Ishikawa (cell line): ENCODE measurements around the gene TXK.

Experiments
- CEBPB ChIP-seq: IDR thresholded peaks from 2 replicates; pipeline ENCODE4 v1.6.1; 2012
- CREB1 ChIP-seq: IDR thresholded peaks from 2 replicates; pipeline ENCODE4 v1.6.1; 2012; ENCODE audit warnings: low read depth
- EGR1 ChIP-seq: IDR thresholded peaks from 2 replicates; pipeline ENCODE4 v1.6.1; 2012
- EP300 ChIP-seq: IDR thresholded peaks from 2 replicates; pipeline ENCODE4 v1.6.1; 2012; ENCODE audit warnings: borderline replicate concordance
- FOXM1 ChIP-seq: IDR thresholded peaks from 2 replicates; pipeline ENCODE4 v1.6.1; 2012; ENCODE audit warnings: low read depth, borderline replicate concordance
- NFIC ChIP-seq: IDR thresholded peaks from 2 replicates; pipeline ENCODE4 v1.6.1; 2012
- RAD21 ChIP-seq: IDR thresholded peaks from 2 replicates; pipeline ENCODE4 v1.6.1; 2012; ENCODE audit warnings: low read depth
- TAF1 ChIP-seq: IDR thresholded peaks from 2 replicates; pipeline ENCODE4 v1.6.1; 2012; ENCODE audit warnings: low read depth, mild to moderate bottlenecking
- TCF12 ChIP-seq: IDR thresholded peaks from 2 replicates; pipeline ENCODE4 v1.6.1; 2012; ENCODE audit warnings: low read depth
- TEAD4 ChIP-seq: IDR thresholded peaks from 2 replicates; pipeline ENCODE4 v1.6.1; 2012
- YY1 ChIP-seq: IDR thresholded peaks from 2 replicates; pipeline ENCODE4 v1.6.1; 2012; ENCODE audit warnings: low read depth
- ZBTB7A ChIP-seq: IDR thresholded peaks from 2 replicates; pipeline ENCODE4 v1.6.1; 2012; ENCODE audit warnings: low read depth
- TF ChIP-seq, protein P1 (sequence below): IDR thresholded peaks from 2 replicates; pipeline ENCODE4 v1.6.1; 2012
- TF ChIP-seq, protein P2 (sequence below): IDR thresholded peaks from 2 replicates; pipeline ENCODE4 v1.6.1; 2012; ENCODE audit warnings: low read depth, mild to moderate bottlenecking
- TF ChIP-seq, protein P3 (sequence below): IDR thresholded peaks from 2 replicates; pipeline ENCODE4 v1.6.1; 2012

Gene TXK

DNA sequence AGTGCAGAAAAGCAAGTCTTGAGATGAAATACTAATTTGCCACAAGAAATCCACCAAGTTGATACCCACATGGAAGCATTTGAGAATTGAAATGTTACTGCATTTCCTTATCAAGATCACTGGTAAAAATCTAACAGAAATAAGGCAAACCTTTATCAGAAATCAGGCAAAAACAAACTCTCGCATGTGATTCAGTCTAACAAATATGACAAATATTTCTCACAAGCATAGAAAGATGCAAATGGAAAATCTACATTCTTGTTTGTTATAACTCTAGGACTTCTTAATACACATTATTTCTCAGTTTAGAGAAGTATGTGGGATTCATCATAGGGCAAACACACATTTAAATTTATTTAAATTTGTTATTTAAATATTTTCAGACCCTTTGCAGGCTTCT, 52.9 kb downstream of the TXK start:
- TF ChIP-seq EP300 (no peak), RAD21 (no peak), CREB1 (no peak)

DNA sequence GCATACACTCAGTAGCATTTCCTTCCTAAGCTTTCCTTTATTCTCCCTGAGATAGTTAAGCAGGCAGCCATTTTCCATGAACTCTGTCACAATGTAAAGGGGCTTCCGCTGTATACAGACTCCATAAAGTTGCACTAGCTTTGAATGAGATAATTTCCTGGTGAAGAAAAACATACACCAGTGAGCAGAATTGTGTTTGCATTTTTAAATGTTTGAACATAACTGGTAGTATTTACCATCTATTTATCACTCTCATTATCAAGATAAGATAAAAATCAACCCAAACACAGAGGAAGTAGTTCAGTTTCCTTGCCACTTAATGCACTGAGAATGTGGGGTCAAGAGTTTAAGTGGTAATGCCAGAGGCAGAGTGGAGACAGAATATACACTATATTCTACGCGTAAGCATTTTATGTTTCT, 54.1 kb downstream of the TXK start:
- TF ChIP-seq YY1 = no peak
- TF ChIP-seq, protein P1, sequence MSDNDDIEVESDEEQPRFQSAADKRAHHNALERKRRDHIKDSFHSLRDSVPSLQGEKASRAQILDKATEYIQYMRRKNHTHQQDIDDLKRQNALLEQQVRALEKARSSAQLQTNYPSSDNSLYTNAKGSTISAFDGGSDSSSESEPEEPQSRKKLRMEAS = no peak
- no peak for TF ChIP-seq TEAD4
- no peak for TF ChIP-seq RAD21
- no peak for TF ChIP-seq CREB1
- TF ChIP-seq TCF12 = no peak
- TF ChIP-seq, protein P2, sequence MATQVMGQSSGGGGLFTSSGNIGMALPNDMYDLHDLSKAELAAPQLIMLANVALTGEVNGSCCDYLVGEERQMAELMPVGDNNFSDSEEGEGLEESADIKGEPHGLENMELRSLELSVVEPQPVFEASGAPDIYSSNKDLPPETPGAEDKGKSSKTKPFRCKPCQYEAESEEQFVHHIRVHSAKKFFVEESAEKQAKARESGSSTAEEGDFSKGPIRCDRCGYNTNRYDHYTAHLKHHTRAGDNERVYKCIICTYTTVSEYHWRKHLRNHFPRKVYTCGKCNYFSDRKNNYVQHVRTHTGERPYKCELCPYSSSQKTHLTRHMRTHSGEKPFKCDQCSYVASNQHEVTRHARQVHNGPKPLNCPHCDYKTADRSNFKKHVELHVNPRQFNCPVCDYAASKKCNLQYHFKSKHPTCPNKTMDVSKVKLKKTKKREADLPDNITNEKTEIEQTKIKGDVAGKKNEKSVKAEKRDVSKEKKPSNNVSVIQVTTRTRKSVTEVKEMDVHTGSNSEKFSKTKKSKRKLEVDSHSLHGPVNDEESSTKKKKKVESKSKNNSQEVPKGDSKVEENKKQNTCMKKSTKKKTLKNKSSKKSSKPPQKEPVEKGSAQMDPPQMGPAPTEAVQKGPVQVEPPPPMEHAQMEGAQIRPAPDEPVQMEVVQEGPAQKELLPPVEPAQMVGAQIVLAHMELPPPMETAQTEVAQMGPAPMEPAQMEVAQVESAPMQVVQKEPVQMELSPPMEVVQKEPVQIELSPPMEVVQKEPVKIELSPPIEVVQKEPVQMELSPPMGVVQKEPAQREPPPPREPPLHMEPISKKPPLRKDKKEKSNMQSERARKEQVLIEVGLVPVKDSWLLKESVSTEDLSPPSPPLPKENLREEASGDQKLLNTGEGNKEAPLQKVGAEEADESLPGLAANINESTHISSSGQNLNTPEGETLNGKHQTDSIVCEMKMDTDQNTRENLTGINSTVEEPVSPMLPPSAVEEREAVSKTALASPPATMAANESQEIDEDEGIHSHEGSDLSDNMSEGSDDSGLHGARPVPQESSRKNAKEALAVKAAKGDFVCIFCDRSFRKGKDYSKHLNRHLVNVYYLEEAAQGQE = no peak
- TF ChIP-seq EGR1 = no peak
- no peak for TF ChIP-seq ZBTB7A
- TF ChIP-seq TAF1 = no peak
- TF ChIP-seq NFIC = no peak
- TF ChIP-seq EP300 = no peak
- TF ChIP-seq, protein P3, sequence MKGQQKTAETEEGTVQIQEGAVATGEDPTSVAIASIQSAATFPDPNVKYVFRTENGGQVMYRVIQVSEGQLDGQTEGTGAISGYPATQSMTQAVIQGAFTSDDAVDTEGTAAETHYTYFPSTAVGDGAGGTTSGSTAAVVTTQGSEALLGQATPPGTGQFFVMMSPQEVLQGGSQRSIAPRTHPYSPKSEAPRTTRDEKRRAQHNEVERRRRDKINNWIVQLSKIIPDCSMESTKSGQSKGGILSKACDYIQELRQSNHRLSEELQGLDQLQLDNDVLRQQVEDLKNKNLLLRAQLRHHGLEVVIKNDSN = no peak
- no peak for TF ChIP-seq CEBPB
- no peak for TF ChIP-seq FOXM1

DNA sequence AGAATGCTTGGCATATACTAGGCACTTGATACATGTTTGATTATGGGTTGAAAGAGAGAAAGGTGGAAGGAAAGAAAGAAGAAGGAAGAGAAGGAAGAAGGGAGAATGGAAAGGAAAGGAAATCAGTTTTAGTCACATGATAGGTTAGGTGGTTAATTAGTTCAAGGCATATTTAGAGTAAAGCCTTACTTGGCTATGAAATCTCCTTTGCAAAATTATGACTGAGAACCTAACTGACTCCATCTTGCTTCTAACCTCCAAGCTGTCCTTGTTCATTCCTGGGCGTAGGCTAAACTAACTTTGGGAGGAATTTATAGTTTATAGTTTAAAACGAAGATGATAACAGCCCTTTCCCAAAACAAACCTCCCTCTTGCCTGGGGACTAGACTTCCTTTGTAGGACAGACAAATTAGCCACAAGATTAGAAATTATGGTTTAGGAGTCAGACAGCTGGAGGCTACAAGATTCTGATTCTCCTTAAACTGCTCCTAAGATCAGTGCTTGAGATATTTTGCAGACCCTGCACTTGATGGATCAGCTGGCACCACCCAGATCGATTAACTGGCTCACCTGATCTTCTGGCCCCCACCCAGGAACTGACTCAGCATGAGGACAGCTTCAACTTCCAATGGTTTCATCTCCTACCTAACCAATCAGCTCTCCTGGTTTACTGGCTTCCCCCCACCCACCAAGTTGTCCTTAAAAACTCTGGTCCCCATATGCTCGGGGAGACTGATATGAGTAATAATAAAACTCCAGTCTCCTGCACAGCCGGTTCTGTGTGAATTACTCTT, 55.0 kb downstream of the TXK start:
- TF ChIP-seq YY1 = no peak
- no peak for TF ChIP-seq RAD21
- TF ChIP-seq FOXM1 = no peak
- TF ChIP-seq EP300 = no peak
- TF ChIP-seq, protein P3 = no peak
- no peak for TF ChIP-seq CREB1
- TF ChIP-seq TAF1 = no peak
- no peak for TF ChIP-seq ZBTB7A
- TF ChIP-seq, protein P1 = no peak
- no peak for TF ChIP-seq EGR1
- no peak for TF ChIP-seq CEBPB

DNA sequence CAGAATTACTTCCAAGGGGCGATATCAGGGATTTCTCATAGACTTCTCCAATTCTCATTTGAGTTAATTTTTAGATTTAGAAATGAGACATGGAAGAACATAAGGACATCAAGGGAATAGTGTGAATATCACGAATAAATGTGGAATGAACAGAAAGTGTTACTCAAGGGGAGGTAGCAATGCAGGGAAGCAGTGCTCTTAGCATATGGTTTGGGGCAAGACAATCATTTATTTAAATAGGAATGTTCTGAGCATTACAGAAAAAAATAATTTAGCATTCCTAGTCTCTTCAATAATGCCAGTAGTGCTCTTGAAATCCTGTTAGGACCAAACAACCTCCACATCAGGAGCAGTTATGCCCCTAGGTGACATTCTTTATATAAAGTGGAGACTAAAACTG, 55.6 kb downstream of the TXK start:
- TF ChIP-seq ZBTB7A (no peak), TAF1 (no peak), YY1 (no peak), CREB1 (no peak), EP300 (no peak), RAD21 (no peak), FOXM1 (no peak), NFIC (no peak), EGR1 (no peak), CEBPB (no peak), TCF12 (no peak), TEAD4 (no peak)
- TF ChIP-seq, protein P1 = no peak
- TF ChIP-seq, protein P2 = no peak
- TF ChIP-seq, protein P3 = no peak

DNA sequence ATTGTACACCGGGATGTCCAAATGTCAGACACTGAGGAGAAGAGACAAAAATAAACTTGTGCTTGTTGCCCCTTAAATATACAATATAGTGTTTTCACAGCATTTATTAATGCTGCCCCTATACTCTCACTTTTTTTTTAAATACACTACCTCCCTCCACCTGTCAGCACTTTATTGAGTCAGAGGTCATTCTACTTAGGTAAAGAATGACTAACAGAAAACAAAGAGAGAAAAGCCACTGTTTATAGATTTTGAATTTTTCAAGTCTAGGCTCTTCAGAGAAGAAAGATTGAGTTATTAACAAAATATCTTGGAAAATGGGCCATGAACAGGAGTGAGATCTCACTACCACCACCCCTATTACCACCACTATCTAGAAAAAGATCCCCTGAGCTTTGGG, 59.4 kb downstream of the TXK start:
- TF ChIP-seq TAF1 (no peak), YY1 (no peak), EP300 (no peak), RAD21 (no peak), CREB1 (no peak), EGR1 (no peak), TEAD4 (no peak), FOXM1 (no peak), CEBPB (no peak), ZBTB7A (no peak), NFIC (no peak), TCF12 (no peak)
- TF ChIP-seq, protein P2 = no peak
- TF ChIP-seq, protein P1 = no peak
- TF ChIP-seq, protein P3 = no peak
